Measurements from ENCODE around the gene CASKIN1. TPM values are rescaled to one million over a fixed set of nuclear protein-coding genes. Genes with fewer than 3 reads are reported as not detected.

CASKIN1 gene
- total and polyA plus RNA-seq, 12 donors: 0.06 to 5.2 (median 1.3) TPM; not detected in 3

- no peaks in the 10 kb centered on the region for H3K4me1 ChIP-seq (replicated peaks in 1 of 2)
- no peak for TF ChIP-seq POLR2A (IDR thresholded peaks at IDR 0.05)
- no peak for TF ChIP-seq CTCF (IDR thresholded peaks at IDR 0.05)
- H3K27me3 ChIP-seq: no peaks in the 10 kb centered on the region
- H3K36me3 ChIP-seq (replicated peaks in 1 of 2): no peaks in the 10 kb centered on the region
- no peak overlapping the region for H3K4me3 ChIP-seq
- intact Hi-C loops (cut with DNase I): no loop called here
- H3K9me3 ChIP-seq (replicated peaks in 1 of 3): no peaks in the 10 kb centered on the region
- H3K27ac ChIP-seq: no peak overlapping the region
- no peak for DNase-seq
- WGBS, 4 donors: 72 to 86% (median 76%) methylated on average over 4 to 20 of the region's 20 CpGs
Measured at GRCh38 chr16:2184962-2185361, 11.4 kb downstream of the CASKIN1 start.

GRCh38 chr16:2184346-2184745 lies 12.1 kb downstream of the CASKIN1 start:
- Histone ChIP-seq H3K4me3 (no peak overlapping the region), H3K4me1 (replicated peaks in 1 of 2) (no peaks in the 10 kb centered on the region), H3K36me3 (replicated peaks in 1 of 2) (no peaks in the 10 kb centered on the region), H3K9me3 (replicated peaks in 1 of 3) (no peaks in the 10 kb centered on the region), H3K27ac (no peak overlapping the region), H3K27me3 (no peaks in the 10 kb centered on the region)
- intact Hi-C loops (cut with DNase I): no loop called here
- WGBS, 4 donors: 89 to 91% (median 89%) methylated on average over 10 to 19 of the region's 19 CpGs
- TF ChIP-seq POLR2A (IDR thresholded peaks at IDR 0.05) (no peak), CTCF (IDR thresholded peaks at IDR 0.05) (no peak)
- DNase-seq: no peak

- Histone ChIP-seq H3K9me3 (replicated peaks in 1 of 3) (no peaks in the 10 kb centered on the region), H3K27me3 (no peaks in the 10 kb centered on the region)
Measured at GRCh38 chr16:2183671-2184070, 12.7 kb downstream of the CASKIN1 start.

GRCh38 chr16:2181952-2182351 lies 14.5 kb downstream of the CASKIN1 start:
- Histone ChIP-seq H3K4me3 (no peak overlapping the region), H3K9me3 (replicated peaks in 1 of 3) (no peaks in the 10 kb centered on the region), H3K4me1 (replicated peaks in 1 of 2) (no peaks in the 10 kb centered on the region), H3K27ac (no peak overlapping the region), H3K36me3 (replicated peaks in 1 of 2) (peaks cover 0 to 6% of the 10 kb centered on the region in 2 donors), H3K27me3 (no peaks in the 10 kb centered on the region)
- WGBS, 4 donors: 91 to 94% (median 92%) methylated on average over 10 to 20 of the region's 20 CpGs
- TF ChIP-seq CTCF (IDR thresholded peaks at IDR 0.05) (no peak), POLR2A (IDR thresholded peaks at IDR 0.05) (no peak)
- DNase-seq: no peak
- intact Hi-C loops (cut with DNase I): no loop called here

More at GRCh38 chr16:2183671-2184070, 12.7 kb downstream of the CASKIN1 start:
- Histone ChIP-seq H3K4me3 (no peak overlapping the region), H3K4me1 (replicated peaks in 1 of 2) (no peaks in the 10 kb centered on the region), H3K27ac (no peak overlapping the region), H3K36me3 (replicated peaks in 1 of 2) (no peaks in the 10 kb centered on the region)
- intact Hi-C loops (cut with DNase I): no loop called here
- no peak for DNase-seq
- TF ChIP-seq CTCF (IDR thresholded peaks at IDR 0.05) (no peak), POLR2A (IDR thresholded peaks at IDR 0.05) (no peak)
- WGBS, 4 donors: 93 to 100% (median 96%) methylated on average over 15 to 30 of the region's 30 CpGs
